ENCODE measurements around the gene AGAP3.

Gene AGAP3

DNA sequence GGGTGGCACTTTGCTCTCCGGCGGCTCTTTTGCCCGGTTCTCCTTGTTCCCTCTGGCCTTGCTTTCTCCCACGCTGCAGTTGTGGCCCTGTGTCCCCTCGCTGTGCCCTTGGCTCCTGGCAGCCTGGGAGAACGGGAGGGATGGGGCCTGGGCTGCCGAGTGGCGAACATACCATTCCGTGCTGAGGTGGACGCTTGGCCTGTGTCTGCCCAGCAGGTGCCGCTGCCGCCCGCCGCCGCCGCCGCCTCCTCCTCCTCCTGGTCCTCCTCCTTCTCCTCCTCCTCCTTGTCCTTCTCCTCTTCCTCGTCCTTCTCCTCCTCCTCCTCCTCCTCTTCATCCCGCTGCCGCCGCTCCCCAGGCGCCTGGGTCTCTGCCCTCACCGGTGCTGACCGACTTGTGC is 36.0 kb downstream of the AGAP3 start:
- no peak for TF ChIP-seq GATA3 (IDR thresholded peaks at IDR 0.05; ENCODE audit: low read depth, low read length)
- no peak for TF ChIP-seq GATA2 (IDR thresholded peaks at IDR 0.05; ENCODE audit: low read depth, low read length)

DNA sequence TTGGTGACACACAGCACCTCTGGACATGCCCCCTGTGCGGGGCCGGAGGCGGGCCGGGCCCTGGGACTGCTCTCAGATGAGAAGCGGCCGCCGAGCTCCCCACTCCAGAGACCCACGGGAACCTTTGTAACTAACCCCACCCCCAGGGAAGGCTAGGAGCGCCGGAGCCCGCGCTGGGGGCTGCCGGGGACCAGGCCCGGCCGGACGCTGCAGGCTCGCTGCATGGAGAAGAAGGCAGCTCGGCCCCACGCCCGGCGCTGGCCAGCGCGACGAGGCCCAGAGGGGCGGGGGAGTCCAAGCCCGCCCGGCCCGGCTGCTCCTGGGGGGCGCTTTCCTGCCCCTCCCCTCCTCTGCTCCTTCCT is 36.5 kb downstream of the AGAP3 start:
- no peak for TF ChIP-seq GATA3 (IDR thresholded peaks at IDR 0.05; ENCODE audit: low read depth, low read length)
- no peak for TF ChIP-seq GATA2 (IDR thresholded peaks at IDR 0.05; ENCODE audit: low read depth, low read length)

- TF ChIP-seq GATA3 (IDR thresholded peaks at IDR 0.05; ENCODE audit: low read depth, low read length) (no peak), GATA2 (IDR thresholded peaks at IDR 0.05; ENCODE audit: low read depth, low read length) (no peak)
These were observed 37.0 kb downstream of the AGAP3 start for GRCh38 chr7:151123158-151123821.

DNA sequence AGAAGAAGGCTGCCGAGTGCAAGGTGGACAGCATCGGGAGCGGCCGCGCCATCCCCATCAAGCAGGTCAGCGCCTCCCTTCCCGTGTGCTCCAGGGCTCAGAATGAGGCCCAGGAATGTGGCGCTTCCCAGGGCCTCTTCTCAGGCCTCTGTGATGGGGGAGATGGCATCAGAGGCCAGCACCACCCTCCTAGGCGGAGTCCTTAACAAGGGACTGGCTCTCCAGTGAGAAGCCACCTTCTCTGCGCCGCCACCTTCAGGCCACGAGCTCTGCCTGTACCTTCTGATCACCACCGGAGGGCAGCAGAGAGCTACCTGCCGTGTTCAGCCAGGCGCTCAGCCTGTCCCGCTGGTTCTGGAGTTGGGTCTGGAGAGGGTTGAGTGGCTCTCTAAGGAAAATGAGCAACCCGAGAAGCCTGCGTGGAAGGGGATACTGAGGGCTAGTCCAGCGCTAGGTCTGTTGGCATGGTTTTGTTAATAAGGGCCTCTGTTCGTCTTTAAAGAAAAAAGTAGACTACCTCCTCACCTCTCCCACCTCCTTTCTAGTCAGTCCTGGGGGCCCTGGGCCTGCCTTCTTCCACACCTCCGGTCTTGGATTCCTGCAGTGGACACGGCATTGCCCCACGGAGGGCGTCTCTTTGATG is 37.7 kb downstream of the AGAP3 start:
- TF ChIP-seq GATA3 (IDR thresholded peaks at IDR 0.05; ENCODE audit: low read depth, low read length): no peak

GRCh38 chr7:151124481-151124880 is 38.2 kb downstream of the AGAP3 start:
- TF ChIP-seq GATA3 (IDR thresholded peaks at IDR 0.05; ENCODE audit: low read depth, low read length) (no peak), GATA2 (IDR thresholded peaks at IDR 0.05; ENCODE audit: low read depth, low read length) (no peak)

GRCh38 chr7:151124899-151125399 is 38.7 kb downstream of the AGAP3 start:
- no peak for TF ChIP-seq GATA3 (IDR thresholded peaks at IDR 0.05; ENCODE audit: low read depth, low read length)
- no peak for TF ChIP-seq GATA2 (IDR thresholded peaks at IDR 0.05; ENCODE audit: low read depth, low read length)

DNA sequence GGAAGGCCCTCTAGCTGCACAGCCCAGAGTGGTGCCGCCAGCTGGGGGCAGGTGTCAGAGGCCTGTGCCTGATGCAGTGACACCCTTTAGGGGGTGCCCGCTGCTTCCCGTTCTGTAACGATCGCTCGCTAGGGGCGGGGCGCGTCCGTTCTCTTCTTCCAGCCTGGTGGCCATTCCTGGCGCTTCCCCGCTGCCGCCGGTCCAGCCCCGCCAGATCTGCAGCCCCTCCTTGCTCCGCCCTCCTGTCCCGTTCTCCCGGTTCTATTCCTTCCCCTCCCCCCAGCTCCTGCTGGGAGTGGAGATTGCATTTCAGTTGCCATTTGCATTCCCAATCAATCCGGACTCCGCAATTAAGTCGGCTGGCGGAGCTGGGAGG is 39.2 kb downstream of the AGAP3 start:
- no peak for TF ChIP-seq GATA2 (IDR thresholded peaks at IDR 0.05; ENCODE audit: low read depth, low read length)
- TF ChIP-seq GATA3 (IDR thresholded peaks at IDR 0.05; ENCODE audit: low read depth, low read length): no peak

- TF ChIP-seq GATA3 (IDR thresholded peaks at IDR 0.05; ENCODE audit: low read depth, low read length) (no peak), GATA2 (IDR thresholded peaks at IDR 0.05; ENCODE audit: low read depth, low read length) (no peak)
These were observed 39.7 kb downstream of the AGAP3 start for GRCh38 chr7:151125846-151126481.

GRCh38 chr7:151126491-151127137 is 40.3 kb downstream of the AGAP3 start:
- TF ChIP-seq GATA2 (IDR thresholded peaks at IDR 0.05; ENCODE audit: low read depth, low read length) (no peak), GATA3 (IDR thresholded peaks at IDR 0.05; ENCODE audit: low read depth, low read length) (no peak)

DNA sequence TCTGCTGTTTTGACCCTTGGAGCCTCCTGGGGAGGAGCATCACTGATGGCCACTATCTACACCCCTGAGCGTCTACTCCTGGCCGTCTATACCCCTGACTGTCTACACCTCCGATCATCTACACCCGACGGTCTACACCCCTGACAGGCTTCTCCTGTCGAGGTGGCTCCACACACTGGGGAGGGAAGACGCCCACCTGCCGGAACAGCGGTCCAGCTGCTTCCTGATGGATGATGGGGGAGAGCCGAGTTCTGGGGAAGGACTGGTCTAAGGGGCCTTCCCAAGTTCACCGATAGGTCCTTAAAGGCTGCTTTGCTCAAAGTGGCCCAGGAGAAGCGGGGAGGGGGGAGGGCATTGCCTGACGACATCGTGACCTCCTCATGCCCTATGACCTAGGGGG is 41.9 kb downstream of the AGAP3 start:
- TF ChIP-seq GATA3 (IDR thresholded peaks at IDR 0.05; ENCODE audit: low read depth, low read length) (no peak), GATA2 (IDR thresholded peaks at IDR 0.05; ENCODE audit: low read depth, low read length) (no peak)

DNA sequence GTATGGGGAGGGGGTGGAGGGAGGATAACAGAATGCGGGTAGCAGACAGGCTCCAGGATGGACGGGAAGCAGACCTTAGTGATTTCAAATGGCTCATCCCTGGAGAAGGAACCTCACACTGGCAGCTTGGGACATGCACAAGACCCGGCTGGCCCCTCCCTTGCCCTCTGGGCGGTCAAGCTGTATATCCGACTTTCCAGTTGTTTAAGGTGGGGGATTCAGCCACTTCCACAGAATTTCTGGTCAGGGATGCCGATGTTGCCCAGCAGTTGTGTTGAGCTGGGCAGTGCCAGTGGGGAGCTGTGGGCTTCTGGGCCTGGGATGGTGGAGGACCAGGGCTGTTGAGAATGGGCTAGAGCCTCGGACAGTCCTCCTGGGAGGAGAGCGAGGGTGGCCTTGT is 42.4 kb downstream of the AGAP3 start:
- TF ChIP-seq GATA2 (IDR thresholded peaks at IDR 0.05; ENCODE audit: low read depth, low read length) (no peak), GATA3 (IDR thresholded peaks at IDR 0.05; ENCODE audit: low read depth, low read length) (no peak)

GRCh38 chr7:151129117-151129959 is 43.1 kb downstream of the AGAP3 start:
- TF ChIP-seq GATA2 (IDR thresholded peaks at IDR 0.05; ENCODE audit: low read depth, low read length): no peak
- no peak for TF ChIP-seq GATA3 (IDR thresholded peaks at IDR 0.05; ENCODE audit: low read depth, low read length)

DNA sequence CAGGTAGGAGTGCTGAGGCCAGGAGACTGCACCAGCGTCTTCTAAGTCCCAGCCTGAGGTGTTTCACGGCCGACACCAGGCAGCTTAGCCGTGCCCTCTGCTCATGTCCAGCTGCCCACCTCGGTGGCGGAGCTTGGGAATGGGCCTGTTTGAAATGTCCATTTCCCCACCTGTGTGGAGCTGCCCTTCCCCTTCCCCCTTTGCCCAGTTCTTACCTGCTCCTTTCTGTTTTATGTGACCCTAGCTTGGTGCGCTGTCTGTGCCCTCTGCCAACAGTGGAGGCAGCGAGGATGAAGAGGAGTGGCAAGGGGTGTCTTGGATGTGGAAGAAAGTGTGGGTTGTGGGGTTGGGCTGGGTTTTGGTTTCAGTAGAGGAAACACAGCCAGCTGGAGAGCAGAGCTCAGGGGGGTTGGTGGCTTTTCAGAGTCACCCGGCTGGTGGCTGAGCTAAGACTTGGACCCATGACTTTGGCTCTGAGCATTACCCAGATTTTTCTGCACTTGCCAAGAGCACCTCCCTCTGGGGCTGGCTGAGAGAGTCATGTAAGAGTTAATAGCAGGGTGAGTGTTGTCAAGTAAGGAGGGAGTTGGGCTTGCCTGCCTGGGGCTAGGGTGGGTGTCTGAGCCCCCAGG is 43.8 kb downstream of the AGAP3 start:
- no peak for TF ChIP-seq GATA3 (IDR thresholded peaks at IDR 0.05; ENCODE audit: low read depth, low read length)
- TF ChIP-seq GATA2 (IDR thresholded peaks at IDR 0.05; ENCODE audit: low read depth, low read length): no peak
